ENCODE measurements around the gene ZBTB8B. TPM values are rescaled to one million over a fixed set of nuclear protein-coding genes. Genes with fewer than 3 reads are reported as not detected.
A peak's percentile ranks its signal among the peaks of the same experiment; 100 is the strongest.

Gene ZBTB8B
- total RNA-seq, 2 donors from 2014 or later = 0.26 TPM; not detected in 1

- Histone ChIP-seq H3K4me1 (peaks cover 6% of the 10 kb centered on the region), H3K27ac (no peak overlapping the region), H3K4me3 (no peak overlapping the region), H3K9me3 (no peaks in the 10 kb centered on the region), H3K27me3 (no peaks in the 10 kb centered on the region), H3K36me3 (replicated peaks in 1 of 2; ENCODE audit: insufficient read depth in 1 of 2, low read depth in 2 of 2) (no peaks in the 10 kb centered on the region)
- no peak for ATAC-seq
- no peak for DNase-seq
- WGBS, 2 donors = 87 to 94% methylated on average over 8 of the region's 8 CpGs
- no peak for TF ChIP-seq POLR2A (IDR thresholded peaks at IDR 0.05)
- no peak for TF ChIP-seq CTCF (IDR thresholded peaks at IDR 0.05)
- intact Hi-C loops (cut with DNase I) = no loop called here
Measured at GRCh38 chr1:32498751-32499150, 33.9 kb downstream of the ZBTB8B start.

- Histone ChIP-seq H3K36me3 (replicated peaks in 1 of 2; ENCODE audit: insufficient read depth in 1 of 2, low read depth in 2 of 2) (no peaks in the 10 kb centered on the region), H3K9me3 (no peaks in the 10 kb centered on the region), H3K27ac (peak overlapping the region; percentile 76 to 95 (median 90)), H3K4me1 (peaks cover 6% of the 10 kb centered on the region), H3K4me3 (peak overlapping the region; percentile 47 to 82), H3K27me3 (no peaks in the 10 kb centered on the region)
- intact Hi-C loops (cut with DNase I) = no loop called here
- peak; percentile 91 for ATAC-seq
- DNase-seq = peak; percentile 62 to 73 (median 66)
- TF ChIP-seq CTCF (IDR thresholded peaks at IDR 0.05) = peak in 4 of 7 experiments; percentile 27 to 67 (median 46)
- peak; percentile 6 to 49 (median 15) for TF ChIP-seq POLR2A (IDR thresholded peaks at IDR 0.05)
- 2 to 4% methylated on average over 14 to 66 of the region's 99 CpGs for WGBS, 2 donors
Measured at GRCh38 chr1:32500387-32501209, 35.7 kb downstream of the ZBTB8B start.

- WGBS, 2 donors = 93 to 96% methylated on average over 9 of the region's 9 CpGs
- Histone ChIP-seq H3K4me3 (no peak overlapping the region), H3K4me1 (peaks cover 6% of the 10 kb centered on the region), H3K27me3 (no peaks in the 10 kb centered on the region), H3K9me3 (no peaks in the 10 kb centered on the region), H3K27ac (peak overlapping the region in 2 of 4 donors; percentile 90 to 95), H3K36me3 (replicated peaks in 1 of 2; ENCODE audit: insufficient read depth in 1 of 2, low read depth in 2 of 2) (no peaks in the 10 kb centered on the region)
- intact Hi-C loops (cut with DNase I) = no loop called here
- no peak for TF ChIP-seq CTCF (IDR thresholded peaks at IDR 0.05)
- TF ChIP-seq POLR2A (IDR thresholded peaks at IDR 0.05) = no peak
- DNase-seq (peak in 3 of 4 donors; percentile 16 to 19 (median 17)), ATAC-seq (no peak)
Measured at GRCh38 chr1:32501865-32502264, 37.0 kb downstream of the ZBTB8B start.

GRCh38 chr1:32503153-32503552 lies 38.3 kb downstream of the ZBTB8B start:
- no peak for DNase-seq
- no peaks in the 10 kb centered on the region for H3K9me3 ChIP-seq
- no peaks in the 10 kb centered on the region for H3K27me3 ChIP-seq
- H3K27ac ChIP-seq = peak overlapping the region in 1 of 4 donors; percentile 6
- intact Hi-C loops (cut with DNase I) = no loop called here
- H3K4me3 ChIP-seq = no peak overlapping the region
- no peak for ATAC-seq
- WGBS, 2 donors = 83 to 88% methylated on average over 7 of the region's 7 CpGs
- H3K4me1 ChIP-seq = peaks cover 6% of the 10 kb centered on the region
- TF ChIP-seq CTCF (IDR thresholded peaks at IDR 0.05) (no peak), POLR2A (IDR thresholded peaks at IDR 0.05) (no peak)
- H3K36me3 ChIP-seq (replicated peaks in 1 of 2; ENCODE audit: insufficient read depth in 1 of 2, low read depth in 2 of 2) = no peaks in the 10 kb centered on the region
